DMS53 treated with DMSO at 0.1 percent for 48 hours (cell line): ENCODE results near the gene SNAI3.

Experiments
- DNase-seq: peaks from one replicate; lab custom pipeline; 2025; ENCODE audit not compliant: unreplicated experiment; lab: John Stamatoyannopoulos, UW

Gene SNAI3

DNA sequence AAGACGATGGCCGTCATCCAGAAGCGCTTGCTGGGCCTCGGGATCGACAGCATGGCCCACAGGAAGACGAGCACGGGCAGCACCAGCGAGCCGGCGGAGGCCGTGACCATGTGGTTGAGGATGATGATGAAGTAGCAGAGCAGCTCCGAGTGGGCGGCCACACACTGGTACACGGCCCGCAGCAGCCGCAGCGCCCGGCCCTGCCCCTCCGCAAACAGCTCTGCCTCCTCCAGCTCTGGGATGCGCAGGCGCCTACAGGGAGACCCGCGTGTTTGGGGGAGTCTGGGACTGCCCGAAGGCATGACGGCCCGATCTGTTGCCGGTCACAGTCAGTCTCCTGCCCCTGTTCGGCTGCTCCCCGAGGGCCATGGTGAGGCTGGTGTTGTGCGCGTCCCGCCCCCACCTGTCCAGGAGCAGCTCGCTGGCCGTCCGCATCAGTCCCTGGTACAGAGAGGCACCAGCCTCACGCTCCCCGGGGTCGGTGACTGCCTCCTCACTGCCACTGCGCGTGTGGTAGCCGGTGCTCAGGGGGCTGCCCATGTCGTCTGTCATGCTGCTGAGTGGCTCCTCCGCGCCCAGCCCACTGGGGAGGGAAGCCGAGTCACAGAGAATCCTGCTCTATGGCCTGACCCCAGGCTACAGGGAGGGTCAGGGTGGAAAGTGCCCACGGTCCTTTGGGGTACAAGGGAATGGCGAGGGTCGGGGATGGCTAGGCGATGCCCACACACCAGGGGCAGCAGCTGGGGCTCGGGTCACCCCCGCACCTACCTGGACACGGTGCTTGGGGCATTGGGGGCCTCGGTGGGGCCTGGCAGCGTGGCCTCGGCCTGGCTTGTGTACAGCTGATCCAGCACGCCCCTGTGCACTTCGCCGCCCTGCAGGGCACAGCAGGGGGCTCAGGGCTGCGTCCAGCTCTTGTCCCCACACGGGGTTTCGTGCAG lies 35.8 kb upstream of the SNAI3 start:
- DNase-seq, result no peak

DNA sequence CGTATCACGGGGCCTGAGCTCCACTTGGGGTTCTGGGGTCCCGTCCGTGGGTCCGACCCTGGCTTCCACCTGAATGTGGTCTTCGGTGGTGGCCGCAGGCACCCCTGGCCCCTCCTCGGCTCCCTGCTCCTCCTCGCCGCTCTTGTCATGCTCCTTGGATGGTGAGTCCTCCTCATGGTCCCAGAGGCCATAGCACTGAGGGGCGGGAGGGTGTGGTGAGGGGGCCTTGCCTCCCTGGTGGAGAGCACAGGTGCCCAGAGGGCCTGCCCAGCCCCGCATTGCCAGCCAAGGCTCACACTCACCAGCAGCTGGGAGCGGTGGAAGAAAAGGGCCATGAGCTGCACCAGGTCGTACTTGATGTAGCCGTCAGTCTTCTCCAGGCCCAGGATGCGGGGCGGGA lies 34.9 kb upstream of the SNAI3 start:
- DNase-seq, result no peak

DNA sequence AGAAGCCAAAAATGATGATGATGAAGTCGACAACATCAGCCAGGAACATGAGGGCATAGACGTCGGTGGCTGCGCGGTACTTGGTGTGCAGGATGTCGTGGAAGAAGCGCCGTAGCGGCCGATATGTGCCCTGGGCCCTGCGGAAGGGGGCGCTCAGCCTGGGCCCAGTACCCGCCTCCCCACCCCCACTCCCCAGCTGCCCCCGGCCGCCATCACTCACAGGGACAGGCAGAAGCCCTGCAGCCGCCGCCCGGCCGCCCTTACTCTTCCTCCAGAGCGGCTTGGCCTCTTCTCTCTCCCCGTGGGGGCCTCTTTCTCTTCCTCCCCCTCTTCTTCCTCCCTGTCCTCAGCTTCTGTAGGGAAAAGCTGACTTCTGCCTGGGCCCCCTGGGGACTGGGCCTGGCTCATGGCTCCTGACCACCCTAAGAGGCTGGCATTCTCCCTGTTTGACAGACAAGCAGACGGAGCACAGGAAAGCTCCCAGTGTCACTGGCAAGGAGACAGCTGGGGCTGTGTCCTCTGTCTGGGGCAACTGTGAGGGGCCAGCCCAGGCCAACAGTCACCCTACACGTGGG lies 34.2 kb upstream of the SNAI3 start:
- DNase-seq, result no peak

DNA sequence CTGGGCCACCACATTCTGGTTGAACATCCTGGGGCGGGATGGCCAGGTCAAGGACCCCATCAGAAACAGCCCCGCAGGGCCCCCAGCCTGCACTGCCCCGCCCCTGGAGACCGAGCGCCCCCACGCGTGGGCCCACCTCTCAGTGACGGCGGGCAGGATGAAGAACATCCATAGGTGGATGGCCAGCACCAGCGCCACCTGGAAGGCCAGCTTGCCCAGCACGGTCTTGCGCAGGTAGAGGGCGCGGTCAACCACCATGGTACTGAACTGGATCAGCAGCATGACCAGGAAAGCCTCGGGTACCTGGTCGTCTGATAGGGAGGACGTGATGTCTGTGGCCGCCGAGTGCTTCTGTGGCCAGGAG lies 33.6 kb upstream of the SNAI3 start:
- no peak for DNase-seq

DNA sequence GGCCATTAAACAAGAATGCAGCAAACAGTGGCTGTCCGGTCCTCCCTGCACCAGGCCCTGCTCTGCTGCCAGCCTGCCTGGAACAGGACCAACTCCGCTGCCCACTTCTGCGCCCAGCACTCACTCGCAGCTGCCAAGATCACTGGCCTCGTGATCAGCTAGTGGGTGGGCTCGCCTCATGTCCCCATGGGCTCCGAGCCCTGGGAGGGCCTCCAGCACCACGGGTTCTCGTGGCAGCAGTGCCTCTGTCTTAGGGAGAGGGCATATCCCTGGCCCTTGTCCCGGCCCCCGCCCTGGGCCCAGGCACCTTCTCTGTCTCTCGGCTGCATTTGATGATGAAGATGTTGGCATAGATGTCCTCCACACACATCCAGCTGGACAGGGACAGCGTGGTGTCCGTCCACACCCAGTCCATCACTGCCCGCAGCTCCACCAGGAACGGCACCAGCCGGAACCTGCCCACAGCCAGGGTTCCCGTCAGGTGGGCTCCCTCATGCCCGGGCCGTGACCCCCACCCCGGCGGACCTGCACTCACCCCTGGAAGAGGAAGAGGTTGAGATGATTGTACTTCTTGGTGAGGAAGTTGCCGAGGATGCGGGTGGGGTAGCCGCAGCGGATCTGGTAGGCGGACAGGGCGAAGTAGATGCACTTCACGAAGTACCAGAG lies 33.1 kb upstream of the SNAI3 start:
- DNase-seq, result no peak

DNA sequence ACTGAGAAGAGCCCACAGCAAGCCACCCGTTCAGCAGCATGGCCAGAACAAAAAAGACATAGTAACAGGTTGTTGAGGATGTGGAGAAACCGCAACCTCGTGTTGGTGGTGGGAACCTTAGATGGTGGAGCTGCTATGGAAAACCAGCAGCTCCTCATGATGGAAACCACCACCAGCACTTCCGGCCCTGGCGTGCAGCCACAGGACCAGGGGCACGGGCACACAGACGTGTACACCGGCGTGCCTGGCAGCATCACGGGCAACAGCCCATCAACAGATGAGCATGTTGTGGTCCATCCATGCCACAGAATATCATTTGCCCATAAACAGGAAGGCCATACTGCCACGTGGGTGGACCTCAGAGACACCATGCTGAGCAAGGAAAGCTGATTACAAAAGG lies 31.9 kb upstream of the SNAI3 start:
- no peak for DNase-seq

DNA sequence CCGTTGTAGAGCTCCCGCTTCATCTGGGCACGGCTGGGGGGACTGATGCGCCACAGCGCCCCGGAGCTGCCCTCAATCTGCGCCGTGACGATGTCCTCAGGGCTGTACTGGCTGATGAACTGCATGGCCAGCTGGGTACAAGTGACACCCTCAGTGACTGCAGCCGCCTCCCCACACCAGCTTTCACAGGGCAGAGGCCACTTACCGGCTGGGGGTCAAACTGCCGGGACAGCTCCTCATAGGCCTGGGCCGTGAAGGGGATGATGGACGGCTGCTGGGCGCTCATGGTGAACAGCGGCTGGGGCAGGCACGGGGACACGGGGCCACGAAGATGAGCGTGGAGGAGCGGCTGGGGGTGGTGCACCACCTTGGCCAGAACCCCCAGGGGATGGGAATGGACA lies 30.3 kb upstream of the SNAI3 start:
- DNase-seq, result no peak

DNA sequence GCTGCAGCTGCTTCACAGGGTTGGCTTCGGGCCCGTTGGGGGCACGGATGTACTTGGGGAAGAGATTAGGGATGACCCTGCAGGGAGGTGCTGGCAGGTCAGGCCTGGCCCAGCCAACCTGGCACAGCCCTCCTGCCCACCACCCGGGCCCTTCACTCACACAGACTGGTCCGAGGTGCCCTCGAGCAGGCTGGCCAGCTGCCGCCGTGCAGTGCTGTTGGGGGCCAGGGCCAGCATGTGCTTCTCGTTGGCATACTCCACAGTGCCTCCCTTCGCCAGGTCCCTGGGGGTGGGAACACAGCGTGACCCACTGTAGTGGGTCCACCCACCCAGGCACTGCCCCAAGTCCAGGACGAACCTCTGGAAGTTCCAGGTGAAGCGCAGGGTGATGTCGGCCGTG lies 29.9 kb upstream of the SNAI3 start:
- no peak for DNase-seq

DNA sequence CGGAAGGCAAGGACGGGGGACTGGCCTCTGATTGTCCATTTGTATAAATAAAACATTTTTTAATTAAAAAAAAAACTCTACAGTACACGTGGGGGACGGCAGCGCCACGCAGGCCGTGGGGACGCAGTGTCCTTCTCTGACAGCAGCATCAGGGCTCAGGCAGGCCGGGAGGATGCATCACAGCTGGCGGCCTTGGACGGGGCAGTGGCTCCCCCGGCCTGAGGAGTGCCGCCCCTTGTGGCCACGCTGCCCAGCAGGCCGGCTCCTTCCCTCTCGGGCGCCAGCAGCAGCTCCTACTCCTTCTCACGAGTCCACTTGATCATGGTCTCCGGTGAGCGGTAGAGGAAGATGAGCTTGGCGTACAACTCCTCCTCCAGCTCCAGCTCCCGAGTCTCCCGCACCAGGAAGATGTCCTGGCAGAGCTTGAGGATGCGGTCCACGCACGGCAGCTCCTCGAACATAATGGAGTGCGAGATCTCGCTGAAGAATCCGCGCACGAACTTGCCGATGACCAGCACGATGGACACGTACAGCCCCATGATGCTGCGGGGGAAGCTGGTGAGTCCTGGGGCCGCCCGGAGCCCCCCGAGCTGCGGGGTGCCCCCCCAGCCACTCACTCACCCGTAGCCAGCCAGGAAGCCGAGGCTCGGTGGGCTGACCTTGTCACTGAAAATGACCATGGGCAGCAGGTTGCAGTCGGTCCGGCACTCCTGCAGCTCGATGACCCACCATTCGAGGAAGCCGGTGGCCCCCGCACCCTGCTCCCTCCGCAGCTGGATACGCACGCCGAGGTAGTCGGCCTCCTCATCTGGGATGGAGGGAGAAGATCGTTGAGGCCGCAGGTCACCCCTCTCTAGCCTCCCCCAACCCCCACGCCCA lies 29.2 kb upstream of the SNAI3 start:
- DNase-seq, result no peak

DNA sequence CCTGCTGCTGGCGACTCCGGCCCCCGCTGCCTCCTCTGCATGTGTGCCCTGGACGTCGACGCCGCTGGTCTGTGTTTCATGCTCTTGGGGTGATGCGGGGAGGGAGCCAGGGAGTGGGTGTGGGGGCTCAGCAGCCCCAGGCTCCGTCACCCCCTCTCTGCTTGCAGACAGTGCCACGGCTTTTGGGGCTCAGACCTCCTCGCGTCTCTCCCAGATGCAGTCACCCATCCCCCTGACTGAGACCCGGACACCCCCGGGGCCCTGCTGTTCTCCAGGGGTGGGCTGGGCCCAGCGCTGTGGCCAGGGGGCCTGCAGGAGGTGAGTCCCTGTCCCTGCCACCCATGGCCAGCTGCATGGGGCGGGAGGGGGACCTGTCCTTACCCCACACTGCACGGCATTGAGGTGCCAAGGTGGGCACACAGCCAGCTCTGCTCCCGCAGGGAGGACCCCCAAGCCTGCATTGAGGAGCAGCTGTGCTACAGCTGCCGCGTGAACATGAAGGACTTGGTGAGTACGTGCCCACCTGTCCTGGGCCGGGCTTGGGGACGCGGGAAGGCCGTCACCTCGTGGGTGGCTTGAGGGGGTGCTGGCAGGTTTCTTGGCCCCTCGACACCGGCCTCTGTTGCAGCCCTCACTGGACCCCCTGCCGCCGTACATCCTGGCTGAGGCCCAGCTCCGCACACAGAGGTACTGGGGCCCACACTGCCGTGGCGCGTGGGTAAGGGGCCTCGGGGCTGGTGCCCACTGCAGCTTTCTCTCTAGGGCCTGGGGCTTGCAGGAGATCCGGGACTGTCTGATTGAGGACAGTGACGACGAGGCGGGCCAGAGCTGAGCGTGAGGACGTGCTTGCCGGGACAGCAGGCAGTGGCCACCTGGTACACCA lies 28.4 kb upstream of the SNAI3 start:
- DNase-seq, result no peak

DNA sequence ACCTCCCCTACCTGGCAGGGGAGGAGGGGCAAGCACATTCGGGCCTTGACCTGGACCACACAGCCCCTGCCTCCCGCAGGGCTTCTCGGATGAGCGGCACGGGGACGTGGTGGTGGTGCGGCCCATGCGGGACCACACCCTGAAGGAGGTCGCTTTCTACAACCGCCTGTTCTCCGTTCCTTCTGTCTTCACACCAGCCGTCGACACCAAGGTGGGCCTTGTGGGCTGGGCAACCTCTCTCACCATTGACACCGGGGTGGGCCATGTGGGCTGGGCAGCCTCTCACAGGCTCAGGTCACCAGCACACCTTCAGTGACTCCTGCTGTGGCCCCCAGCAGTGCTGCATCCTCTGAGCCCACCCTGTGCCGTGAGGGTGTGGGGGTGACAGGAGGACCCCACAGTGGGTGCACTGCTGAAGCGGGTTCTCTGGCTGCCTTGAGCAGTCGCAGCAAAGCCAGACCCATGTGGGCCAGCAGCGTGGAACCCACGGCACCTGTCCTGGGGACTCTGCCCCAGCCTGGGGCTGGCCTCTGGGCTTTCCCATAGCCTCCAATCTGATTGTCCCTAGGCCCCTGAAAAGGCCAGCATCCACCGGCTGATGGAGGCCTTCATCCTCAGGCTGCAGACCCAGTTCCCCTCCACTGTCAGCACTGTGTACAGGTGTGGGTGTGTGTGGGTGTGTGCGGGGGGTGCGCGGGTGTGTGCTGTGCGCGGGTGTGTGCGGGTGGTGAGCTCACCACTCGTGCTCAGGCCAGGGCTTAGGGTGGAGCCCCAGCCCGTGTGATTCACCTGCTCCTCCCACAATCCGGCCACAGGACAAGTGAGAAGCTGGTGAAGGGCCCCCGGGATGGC lies 27.5 kb upstream of the SNAI3 start:
- no peak for DNase-seq

DNA sequence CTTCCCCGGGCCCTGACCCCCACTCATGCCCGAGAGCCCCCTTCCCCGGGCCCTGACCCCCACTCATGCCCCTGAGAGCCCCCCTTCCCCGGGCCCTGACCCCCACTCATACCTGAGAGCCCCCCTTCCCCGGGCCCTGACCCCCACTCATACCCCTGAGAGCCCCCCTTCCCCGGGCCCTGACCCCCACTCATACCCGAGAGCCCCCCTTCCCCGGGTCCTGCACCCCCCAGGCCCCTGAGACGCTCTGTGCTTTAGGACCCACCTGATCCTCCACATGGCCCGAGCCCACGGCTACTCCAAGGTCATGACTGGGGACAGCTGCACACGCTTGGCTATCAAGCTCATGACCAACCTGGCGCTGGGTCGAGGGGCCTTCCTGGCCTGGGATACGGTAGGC lies 26.7 kb upstream of the SNAI3 start:
- DNase-seq, result no peak

DNA sequence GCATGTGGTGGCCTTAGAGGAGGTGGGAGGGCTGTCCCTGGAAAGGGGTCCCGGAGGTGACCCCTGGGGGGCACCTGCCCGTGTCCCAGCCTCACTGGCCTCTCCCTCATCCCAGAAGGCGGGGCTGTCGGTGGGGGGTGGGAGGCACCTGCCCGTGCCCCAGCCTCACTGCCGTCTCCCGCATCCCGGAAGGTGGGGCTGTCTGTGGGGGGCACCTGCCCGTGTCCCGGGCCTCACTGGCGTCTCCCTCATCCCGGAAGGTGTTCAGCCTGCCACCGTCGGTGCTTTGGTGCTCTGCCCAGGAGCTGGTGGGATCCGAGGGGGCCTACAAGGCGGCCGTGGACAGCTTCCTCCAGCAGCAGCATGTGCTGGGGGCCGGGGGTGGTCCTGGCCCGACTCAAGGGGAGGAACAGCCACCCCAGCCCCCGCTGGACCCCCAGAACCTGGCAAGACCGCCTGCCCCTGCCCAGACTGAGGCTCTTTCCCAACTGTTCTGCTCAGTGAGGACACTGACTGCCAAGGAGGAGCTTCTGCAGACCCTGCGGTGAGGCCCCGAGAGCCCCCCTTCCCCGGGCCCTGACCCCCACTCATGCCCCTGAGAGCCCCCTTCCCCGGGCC lies 26.2 kb upstream of the SNAI3 start:
- DNase-seq, result no peak

DNA sequence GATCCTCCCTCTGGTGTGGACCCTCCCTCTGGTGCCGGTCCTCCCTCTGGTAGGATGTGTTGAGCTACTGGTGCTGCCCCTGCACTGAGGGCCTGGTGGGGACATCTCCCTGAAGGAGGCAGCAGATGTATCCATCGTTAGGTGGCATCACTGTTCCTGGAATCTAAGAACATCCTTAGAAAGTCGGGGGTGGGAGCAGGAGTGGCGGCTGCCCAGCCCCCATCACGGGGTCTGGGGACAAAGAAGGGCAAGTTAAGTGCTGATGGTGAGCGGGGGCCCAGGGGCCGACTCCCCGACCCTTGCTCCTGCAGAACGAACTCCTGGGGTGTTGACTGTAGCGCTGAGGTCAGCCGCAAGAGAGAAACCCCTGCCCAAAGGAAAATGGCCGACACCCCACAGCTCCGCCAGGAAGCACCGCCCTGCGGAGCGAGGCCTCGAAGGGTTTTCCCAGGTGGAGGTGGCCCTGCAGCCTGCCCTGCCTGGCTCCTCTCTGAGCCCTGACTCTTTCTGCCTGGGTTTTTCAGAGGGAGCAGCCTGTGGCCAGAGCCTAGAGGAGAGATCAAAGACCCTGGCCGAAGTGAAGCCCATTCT lies 25.5 kb upstream of the SNAI3 start:
- DNase-seq, result no peak

DNA sequence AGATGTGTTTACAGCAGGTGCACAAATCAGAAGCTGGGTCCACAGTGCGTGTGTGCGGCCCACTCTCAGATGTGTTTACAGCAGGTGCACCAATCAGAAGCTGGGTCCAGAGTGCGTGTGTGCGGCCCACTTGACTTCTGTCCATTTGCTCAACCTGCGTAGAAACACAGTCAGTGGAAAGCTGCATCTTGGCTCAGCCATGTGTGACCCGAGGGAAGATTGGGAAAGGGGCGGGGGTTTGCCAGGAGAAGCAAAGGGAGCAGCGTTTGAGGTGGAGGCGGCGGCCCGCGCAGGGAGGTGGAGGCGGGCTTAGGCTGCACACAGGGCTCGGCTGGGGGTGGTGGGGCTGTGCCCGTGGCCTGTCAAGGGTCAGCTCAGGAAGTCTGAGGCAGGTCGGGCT lies 24.2 kb upstream of the SNAI3 start:
- no peak for DNase-seq

DNA sequence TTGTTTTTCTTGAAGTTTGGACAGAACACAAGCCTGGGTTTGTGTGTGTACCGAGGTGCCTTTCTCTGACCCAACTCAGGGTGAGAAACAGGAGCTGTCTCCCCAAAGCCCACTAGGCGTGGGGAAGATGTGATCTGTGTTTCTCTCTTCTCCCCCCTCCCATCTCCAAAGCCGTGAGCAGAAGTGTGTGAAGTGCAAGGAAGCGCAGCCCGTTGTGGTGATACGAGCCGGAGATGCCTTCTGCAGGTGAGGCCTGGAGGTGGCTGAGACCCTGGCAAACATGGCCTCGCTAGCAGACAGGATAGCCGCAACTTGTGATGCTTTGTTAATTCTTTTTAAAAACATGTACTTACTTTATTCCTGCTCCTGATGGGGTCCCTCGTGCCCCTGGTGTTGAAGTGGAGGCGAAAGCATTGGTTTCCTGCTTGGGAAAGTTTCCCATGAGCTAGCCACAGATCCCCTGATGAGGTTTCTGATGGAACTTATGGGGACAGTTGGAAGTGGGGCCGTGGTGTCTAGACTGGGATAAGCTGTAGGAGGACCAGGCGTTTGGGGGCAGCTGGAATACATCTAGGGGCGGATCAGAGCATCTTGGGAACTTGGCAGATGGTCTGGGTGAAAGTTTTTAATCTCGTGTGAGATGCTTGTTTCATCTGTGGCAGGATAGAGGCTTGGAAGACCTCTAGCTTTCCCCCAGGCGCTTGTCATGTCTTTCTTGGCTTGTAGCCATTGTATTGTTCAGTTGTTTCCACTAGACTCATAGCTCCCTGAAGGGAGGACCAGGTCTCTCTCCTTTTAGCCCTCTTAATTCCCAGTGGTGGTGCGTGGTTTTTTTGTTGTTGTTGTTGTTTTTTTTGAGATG lies 20.9 kb upstream of the SNAI3 start:
- peak; percentile 9 for DNase-seq

DNA sequence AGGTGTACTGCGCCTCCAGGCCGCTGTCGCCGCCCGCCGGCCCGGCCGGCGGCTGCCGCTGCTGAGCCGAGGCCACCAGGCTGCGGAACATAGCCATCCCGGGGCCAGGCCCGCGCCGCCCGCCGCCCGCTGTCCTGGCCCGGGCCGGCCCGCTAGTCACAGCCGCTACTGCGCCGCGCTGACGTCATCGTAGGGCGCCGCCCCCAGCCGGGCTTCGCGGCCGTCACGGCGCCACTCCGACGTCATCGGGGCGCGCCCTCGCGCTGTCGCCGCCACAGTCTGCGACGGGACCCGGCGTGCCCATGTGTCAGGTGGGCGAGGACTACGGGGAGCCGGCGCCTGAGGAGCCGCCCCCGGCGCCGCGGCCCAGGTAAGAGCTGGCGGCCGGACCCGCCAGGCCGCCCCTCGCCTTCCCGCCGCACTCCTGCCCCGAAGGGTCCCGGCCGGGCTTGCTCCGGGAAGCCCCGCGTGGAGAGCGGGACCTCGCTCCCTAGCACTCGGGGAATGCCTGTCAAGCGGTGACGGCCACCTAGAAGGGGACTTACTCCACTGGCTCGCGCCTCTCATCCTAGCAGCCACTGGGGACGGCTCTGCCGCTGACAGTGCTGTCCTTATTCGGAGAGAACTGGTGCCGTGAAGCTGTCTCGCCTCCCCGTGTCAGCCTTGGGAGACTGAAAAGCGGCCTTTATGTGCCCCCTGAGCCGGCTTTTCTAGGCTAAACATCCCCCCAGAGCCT lies 20.1 kb upstream of the SNAI3 start, which contains the start of the genes CTU2 and RNF166:
TSS of gene CTU2 (plus strand) at position 275 of the 736 bp plus-strand sequence. CDS start at position 303, 28 bp downstream.
TSS of gene RNF166 (minus strand) at position 180 of the 736 bp plus-strand sequence. CDS start at position 97, 83 bp downstream.
- DNase-seq, result peak; percentile 35
